ENCODE results near the gene DMD.

The DMD gene

GRCh38 chrX:33171041-33171440 lies 40.3 kb downstream of the DMD start:
- no peak overlapping the region for H3K4me3 ChIP-seq (ENCODE audit: control insufficient read depth, low read depth, low read length)
- DNase-seq (ENCODE audit: low read depth), result no peak
- TF ChIP-seq CTCF (IDR thresholded peaks at IDR 0.05; ENCODE audit: control insufficient read depth, insufficient read depth, low read depth, low read length, missing control alignments), result no peak

GRCh38 chrX:33161829-33162228 lies 49.5 kb downstream of the DMD start:
- no peak overlapping the region for H3K4me3 ChIP-seq (ENCODE audit: control insufficient read depth, low read depth, low read length)
- TF ChIP-seq CTCF (IDR thresholded peaks at IDR 0.05; ENCODE audit: control insufficient read depth, insufficient read depth, low read depth, low read length, missing control alignments), result no peak
- no peak for DNase-seq (ENCODE audit: low read depth)

- TF ChIP-seq CTCF (IDR thresholded peaks at IDR 0.05; ENCODE audit: control insufficient read depth, insufficient read depth, low read depth, low read length, missing control alignments), result no peak
- H3K4me3 ChIP-seq (ENCODE audit: control insufficient read depth, low read depth, low read length), result no peak overlapping the region
- no peak for DNase-seq (ENCODE audit: low read depth)
Measured at GRCh38 chrX:33160273-33160672, 51.1 kb downstream of the DMD start.

GRCh38 chrX:33156152-33156726 lies 55.1 kb downstream of the DMD start:
- no peak overlapping the region for H3K4me3 ChIP-seq (ENCODE audit: control insufficient read depth, low read depth, low read length)
- no peak for TF ChIP-seq CTCF (IDR thresholded peaks at IDR 0.05; ENCODE audit: control insufficient read depth, insufficient read depth, low read depth, low read length, missing control alignments)
- DNase-seq (ENCODE audit: low read depth), result no peak

GRCh38 chrX:33149580-33149979 lies 61.8 kb downstream of the DMD start:
- no peak overlapping the region for H3K4me3 ChIP-seq (ENCODE audit: control insufficient read depth, low read depth, low read length)
- no peak for TF ChIP-seq CTCF (IDR thresholded peaks at IDR 0.05; ENCODE audit: control insufficient read depth, insufficient read depth, low read depth, low read length, missing control alignments)
- no peak for DNase-seq (ENCODE audit: low read depth)

- no peak for DNase-seq (ENCODE audit: low read depth)
- no peak for TF ChIP-seq CTCF (IDR thresholded peaks at IDR 0.05; ENCODE audit: control insufficient read depth, insufficient read depth, low read depth, low read length, missing control alignments)
- no peak overlapping the region for H3K4me3 ChIP-seq (ENCODE audit: control insufficient read depth, low read depth, low read length)
Measured at GRCh38 chrX:33149085-33149484, 62.3 kb downstream of the DMD start.

- H3K4me3 ChIP-seq (ENCODE audit: control insufficient read depth, low read depth, low read length), result no peak overlapping the region
- no peak for DNase-seq (ENCODE audit: low read depth)
- no peak for TF ChIP-seq CTCF (IDR thresholded peaks at IDR 0.05; ENCODE audit: control insufficient read depth, insufficient read depth, low read depth, low read length, missing control alignments)
Measured at GRCh38 chrX:33142331-33142730, 69.0 kb downstream of the DMD start.
